ENCODE results near the gene SYAP1. TPM values are rescaled to one million over a fixed set of nuclear protein-coding genes. Genes with fewer than 3 reads are reported as not detected.
"Not testable (repeated sequence)": the region's sequence is repeated elsewhere in the genome, so short reads cannot be mapped to it uniquely, and the experiment has no call there.

SYAP1 gene
- total RNA-seq, 4 donors from 2014 or later, result 25.4 to 39.1 (median 30.4) TPM

DNA sequence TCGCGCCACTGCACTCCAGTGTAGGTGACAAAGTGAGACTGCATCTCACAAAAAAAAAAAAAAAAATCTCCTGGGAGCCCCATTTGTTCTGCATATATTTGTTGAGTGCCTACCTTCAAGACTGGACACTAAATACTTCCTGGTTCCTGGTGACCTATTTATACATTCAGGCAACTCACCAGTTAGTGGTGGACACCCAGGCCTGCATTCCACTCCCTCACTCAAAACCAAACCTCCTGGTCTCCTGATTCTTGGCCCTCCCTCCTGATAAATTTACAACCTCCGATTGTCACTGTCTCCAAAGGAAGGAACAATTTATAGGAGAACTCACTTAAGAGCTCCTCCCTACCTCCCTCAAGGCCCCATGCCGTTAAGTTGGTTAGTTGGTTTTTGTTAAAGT is 3.1 kb downstream of the SYAP1 start:
- no peak for TF ChIP-seq POLR2AphosphoS5 (IDR thresholded peaks at IDR 0.05)
- TF ChIP-seq, protein P1, sequence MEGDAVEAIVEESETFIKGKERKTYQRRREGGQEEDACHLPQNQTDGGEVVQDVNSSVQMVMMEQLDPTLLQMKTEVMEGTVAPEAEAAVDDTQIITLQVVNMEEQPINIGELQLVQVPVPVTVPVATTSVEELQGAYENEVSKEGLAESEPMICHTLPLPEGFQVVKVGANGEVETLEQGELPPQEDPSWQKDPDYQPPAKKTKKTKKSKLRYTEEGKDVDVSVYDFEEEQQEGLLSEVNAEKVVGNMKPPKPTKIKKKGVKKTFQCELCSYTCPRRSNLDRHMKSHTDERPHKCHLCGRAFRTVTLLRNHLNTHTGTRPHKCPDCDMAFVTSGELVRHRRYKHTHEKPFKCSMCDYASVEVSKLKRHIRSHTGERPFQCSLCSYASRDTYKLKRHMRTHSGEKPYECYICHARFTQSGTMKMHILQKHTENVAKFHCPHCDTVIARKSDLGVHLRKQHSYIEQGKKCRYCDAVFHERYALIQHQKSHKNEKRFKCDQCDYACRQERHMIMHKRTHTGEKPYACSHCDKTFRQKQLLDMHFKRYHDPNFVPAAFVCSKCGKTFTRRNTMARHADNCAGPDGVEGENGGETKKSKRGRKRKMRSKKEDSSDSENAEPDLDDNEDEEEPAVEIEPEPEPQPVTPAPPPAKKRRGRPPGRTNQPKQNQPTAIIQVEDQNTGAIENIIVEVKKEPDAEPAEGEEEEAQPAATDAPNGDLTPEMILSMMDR (IDR thresholded peaks at IDR 0.05), result no peak
- Histone ChIP-seq H3K4me3 (no peak overlapping the region), H3K4me1 (peaks cover 0 to 30% (median 14%) of the 10 kb centered on the region in 3 donors), H3K27ac (no peak overlapping the region), H3K9me3 (no peaks in the 10 kb centered on the region), H3K27me3 (no peaks in the 10 kb centered on the region), H3K36me3 (no peaks in the 10 kb centered on the region)
- ATAC-seq, result no peak
- WGBS, 2 donors (ENCODE audit: low coverage in 1 of 2), result 68 to 86% methylated on average over 1 to 2 of the region's 4 CpGs

DNA sequence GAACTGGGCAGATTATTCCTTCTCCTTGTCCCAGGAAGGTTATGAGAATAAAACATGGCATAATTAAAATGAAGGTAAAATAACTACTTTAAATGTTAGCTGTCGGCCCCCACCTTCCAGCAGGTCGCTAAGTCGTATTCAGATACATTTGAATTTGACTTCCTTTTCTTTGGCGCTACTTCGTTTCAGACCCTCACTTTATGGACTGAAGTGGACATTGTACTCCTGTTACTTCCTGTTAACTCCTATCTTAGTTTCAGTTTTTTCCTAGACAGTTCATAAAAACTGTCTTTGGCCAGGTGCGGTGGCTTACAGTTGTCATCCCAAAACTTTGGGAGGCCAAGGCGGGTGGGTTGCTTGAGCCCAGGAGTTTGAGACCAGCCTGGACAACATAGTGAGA is 5.7 kb downstream of the SYAP1 start:
- 76 to 98% methylated on average over 4 to 5 of the region's 7 CpGs for WGBS, 2 donors (ENCODE audit: low coverage in 1 of 2)

DNA sequence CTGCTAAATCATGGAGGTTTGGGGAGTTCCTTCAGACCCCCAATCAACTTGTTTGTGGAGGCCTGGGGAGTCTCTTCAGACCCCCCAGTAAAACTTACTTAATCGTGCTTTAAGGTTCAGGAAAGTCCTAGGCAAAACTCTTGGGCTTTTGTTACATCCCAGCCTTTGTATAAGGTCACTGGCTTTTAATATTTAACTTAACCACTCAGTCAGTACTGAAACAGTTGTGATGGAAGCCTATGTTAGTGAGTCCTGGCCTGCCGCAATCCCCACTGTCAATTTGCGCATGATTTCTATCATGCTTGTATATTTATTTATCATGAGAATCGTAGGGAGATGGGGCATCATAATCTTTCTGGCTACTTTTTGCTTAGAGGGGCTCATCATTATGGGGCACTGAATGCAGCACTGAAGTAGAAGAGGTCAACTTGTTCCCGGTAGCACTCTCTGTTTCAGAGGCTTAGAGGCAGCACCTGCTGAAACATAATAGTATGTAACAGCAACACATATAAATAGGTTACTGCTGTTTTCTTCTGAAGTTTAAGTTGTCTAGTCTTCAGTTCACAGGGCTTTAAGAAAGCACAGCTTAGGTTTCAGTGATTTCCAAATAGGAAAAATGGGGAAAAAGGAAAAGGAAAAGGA is 7.1 kb downstream of the SYAP1 start:
- WGBS, 2 donors (ENCODE audit: low coverage in 1 of 2), result 83 to 88% methylated on average over 1 to 3 of the region's 5 CpGs

More for the DNA sequence above, 5.7 kb downstream of the SYAP1 start:
- peaks cover 0 to 30% (median 14%) of the 10 kb centered on the region in 3 donors for H3K4me1 ChIP-seq
- no peak overlapping the region for H3K27ac ChIP-seq
- no peak for TF ChIP-seq EP300 (IDR thresholded peaks at IDR 0.05)
- TF ChIP-seq, protein P1 (IDR thresholded peaks at IDR 0.05), result no peak
- no peaks in the 10 kb centered on the region for H3K36me3 ChIP-seq
- no peaks in the 10 kb centered on the region for H3K9me3 ChIP-seq
- H3K27me3 ChIP-seq, result no peaks in the 10 kb centered on the region
- H3K4me3 ChIP-seq, result no peak overlapping the region
- no peak for ATAC-seq

DNA sequence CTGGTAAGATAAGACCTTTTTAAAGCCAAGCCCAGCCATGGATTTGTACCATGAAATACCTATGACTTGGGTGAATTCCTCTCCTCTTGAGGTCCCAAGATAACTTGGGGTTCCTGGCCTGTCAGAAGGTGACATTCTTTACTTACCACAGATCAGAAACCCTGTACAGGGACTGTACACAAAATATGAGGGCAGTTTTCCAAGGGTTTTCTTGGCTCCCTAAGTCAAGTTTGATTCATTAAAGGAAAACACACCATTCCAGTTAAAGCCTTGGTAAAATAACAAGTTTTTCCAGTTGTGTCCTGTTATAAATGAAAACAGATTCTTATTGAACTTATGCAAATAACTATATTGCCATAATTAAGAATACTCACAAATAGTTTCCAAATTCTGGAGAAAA is 8.2 kb downstream of the SYAP1 start:
- Histone ChIP-seq H3K27ac (no peak overlapping the region), H3K36me3 (no peaks in the 10 kb centered on the region), H3K4me1 (peaks cover 0 to 6% (median 0%) of the 10 kb centered on the region in 3 donors), H3K27me3 (no peaks in the 10 kb centered on the region), H3K9me3 (no peaks in the 10 kb centered on the region), H3K4me3 (no peak overlapping the region)
- no peak for ATAC-seq
- TF ChIP-seq, protein P1 (IDR thresholded peaks at IDR 0.05), result no peak
- TF ChIP-seq EP300 (IDR thresholded peaks at IDR 0.05), result no peak
- no peak for TF ChIP-seq POLR2A (IDR thresholded peaks at IDR 0.05)
- TF ChIP-seq POLR2AphosphoS5 (IDR thresholded peaks at IDR 0.05), result no peak

More for the DNA sequence above, 7.1 kb downstream of the SYAP1 start:
- H3K4me1 ChIP-seq, result peaks cover 0 to 17% (median 1%) of the 10 kb centered on the region in 3 donors
- H3K27ac ChIP-seq, H3K27me3 ChIP-seq, ATAC-seq, H3K36me3 ChIP-seq, H3K9me3 ChIP-seq, H3K4me3 ChIP-seq: not testable (repeated sequence)

DNA sequence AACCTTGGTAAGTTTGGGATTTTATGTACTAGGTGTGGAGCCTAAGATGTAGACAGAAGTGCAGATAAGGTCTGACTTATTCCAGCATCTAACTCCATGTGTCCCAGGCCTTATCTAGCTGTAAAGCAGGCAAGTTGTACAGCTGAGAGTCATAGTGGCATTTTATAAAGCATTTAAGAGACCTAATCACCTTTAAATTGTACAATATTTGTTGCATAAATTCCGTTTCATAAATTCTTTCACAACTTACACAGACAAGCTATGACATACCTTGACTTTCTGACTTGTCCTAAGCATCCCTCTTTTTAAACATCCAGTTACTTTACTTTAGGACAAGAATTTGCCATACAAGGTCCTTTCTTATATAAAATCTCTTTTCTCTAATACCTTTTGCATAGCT is 11.0 kb downstream of the SYAP1 start:
- no peak overlapping the region for H3K4me3 ChIP-seq
- H3K36me3 ChIP-seq, result peaks cover 0 to under 1% of the 10 kb centered on the region in 2 donors
- ATAC-seq, result no peak
- no peaks in the 10 kb centered on the region for H3K27me3 ChIP-seq
- H3K27ac ChIP-seq, result no peak overlapping the region
- 73 to 100% methylated on average over 1 of the region's 1 CpG for WGBS, 2 donors (ENCODE audit: low coverage in 1 of 2)
- no peaks in the 10 kb centered on the region for H3K9me3 ChIP-seq
- no peaks in the 10 kb centered on the region for H3K4me1 ChIP-seq
- TF ChIP-seq EP300 (IDR thresholded peaks at IDR 0.05), result no peak
- TF ChIP-seq, protein P1 (IDR thresholded peaks at IDR 0.05), result no peak
- TF ChIP-seq POLR2AphosphoS5 (IDR thresholded peaks at IDR 0.05), result no peak
- TF ChIP-seq POLR2A (IDR thresholded peaks at IDR 0.05), result no peak

Measured in gastroesophageal sphincter (tissue), 4 donors.